Mammary epithelial cell (primary cell): ENCODE measurements around the gene MUC5AC.

Experiments used
- EZH2 ChIP-seq: IDR thresholded peaks from 2 replicates; pipeline ENCODE4 v1.6.1; 2012; ENCODE audit warnings: low read length, inconsistent platforms, borderline replicate concordance
- TF ChIP-seq, protein P1 (sequence below), 2 donors: IDR thresholded peaks in 1 of 2; conservative IDR thresholded peaks in 1 of 2; 2 replicates each; pipeline ENCODE4 v1.5.1; 2011 to 2012; ENCODE audit warnings: inconsistent platforms in 2 of 2, low read length in 2 of 2, mild to moderate bottlenecking in 2 of 2, control low read depth in 1 of 2, low read depth in 1 of 2; ENCODE audit not compliant: insufficient read depth in 1 of 2; ENCODE audit errors: extremely low read depth in 1 of 2

DNA sequence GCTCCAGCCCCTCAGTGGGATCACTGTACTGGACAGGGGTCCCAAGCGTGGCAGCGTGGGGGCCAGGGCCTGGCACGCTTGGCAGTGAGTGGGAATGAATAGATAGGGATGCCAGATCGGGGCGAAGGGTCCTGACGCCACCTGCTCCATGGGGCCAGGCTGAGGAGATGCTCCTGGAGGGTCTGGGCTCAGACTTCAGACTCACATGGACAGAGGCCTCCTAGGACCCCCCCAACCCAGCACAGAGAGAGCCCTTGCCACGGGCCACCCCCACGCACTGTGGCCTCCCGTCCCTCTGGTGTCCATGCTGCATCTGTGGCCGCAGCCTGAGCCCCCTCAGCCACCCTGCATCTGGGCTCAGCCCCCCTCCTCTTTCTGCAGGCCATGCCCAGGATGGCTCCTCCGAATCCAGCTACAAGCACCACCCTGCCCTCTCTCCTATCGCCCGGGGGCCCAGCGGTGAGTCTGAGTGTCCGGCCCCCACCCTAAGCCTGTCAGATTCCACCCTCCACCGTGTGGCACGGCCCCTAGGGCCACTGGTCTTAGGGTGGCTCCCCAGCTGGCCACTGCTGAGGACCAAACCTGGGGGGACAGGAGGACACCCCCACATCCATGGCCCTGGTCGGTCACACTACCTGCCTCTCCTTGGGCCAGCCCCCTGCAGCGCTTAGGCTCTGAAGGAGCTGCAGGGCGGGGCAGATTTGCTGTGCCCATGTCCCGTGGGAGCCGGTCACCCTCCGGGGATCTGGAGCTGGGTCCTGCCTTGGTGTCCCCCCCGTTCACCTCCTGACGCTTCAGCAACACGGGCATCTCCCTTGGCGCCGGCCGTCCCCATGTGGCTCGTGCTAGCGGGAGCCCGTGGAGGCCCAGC is 2.7 kb downstream of the MUC5AC start:
- TF ChIP-seq, protein P1, sequence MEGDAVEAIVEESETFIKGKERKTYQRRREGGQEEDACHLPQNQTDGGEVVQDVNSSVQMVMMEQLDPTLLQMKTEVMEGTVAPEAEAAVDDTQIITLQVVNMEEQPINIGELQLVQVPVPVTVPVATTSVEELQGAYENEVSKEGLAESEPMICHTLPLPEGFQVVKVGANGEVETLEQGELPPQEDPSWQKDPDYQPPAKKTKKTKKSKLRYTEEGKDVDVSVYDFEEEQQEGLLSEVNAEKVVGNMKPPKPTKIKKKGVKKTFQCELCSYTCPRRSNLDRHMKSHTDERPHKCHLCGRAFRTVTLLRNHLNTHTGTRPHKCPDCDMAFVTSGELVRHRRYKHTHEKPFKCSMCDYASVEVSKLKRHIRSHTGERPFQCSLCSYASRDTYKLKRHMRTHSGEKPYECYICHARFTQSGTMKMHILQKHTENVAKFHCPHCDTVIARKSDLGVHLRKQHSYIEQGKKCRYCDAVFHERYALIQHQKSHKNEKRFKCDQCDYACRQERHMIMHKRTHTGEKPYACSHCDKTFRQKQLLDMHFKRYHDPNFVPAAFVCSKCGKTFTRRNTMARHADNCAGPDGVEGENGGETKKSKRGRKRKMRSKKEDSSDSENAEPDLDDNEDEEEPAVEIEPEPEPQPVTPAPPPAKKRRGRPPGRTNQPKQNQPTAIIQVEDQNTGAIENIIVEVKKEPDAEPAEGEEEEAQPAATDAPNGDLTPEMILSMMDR (conservative IDR thresholded peaks at IDR 0.05 in 1 of 2, IDR thresholded peaks at IDR 0.05 in 1 of 2; ENCODE audit: extremely low read depth in 1 of 2, insufficient read depth in 1 of 2, low read depth in 1 of 2, low read length in 2 of 2), result no peak
- TF ChIP-seq EZH2, result no peak
